Astrocyte of the spinal cord (primary cell): ENCODE results near the gene BAHCC1.
"Not testable (repeated sequence)": the region's sequence is repeated elsewhere in the genome, so short reads cannot be mapped to it uniquely, and the experiment has no call there.

Experiments used
- DNase-seq: peaks from one replicate; pipeline ENCODE4 v3.0.0; 2011; ENCODE audit warnings: low read depth, low spot score
- H3K4me3 ChIP-seq: 2 replicates; pipeline ENCODE4 v1.5.1; 2011; ENCODE audit warnings: low read depth, mild to moderate bottlenecking, low read length, moderate library complexity
- in situ Hi-C: cut with HindIII; loops from 2 replicates; pipeline ENCODE4 v1.10.0; 2017; ENCODE audit warnings: low sequenced_read_pairs
- TF ChIP-seq, protein P1 (sequence below): IDR thresholded peaks from 2 replicates; pipeline ENCODE4 v1.5.1; 2012; ENCODE audit warnings: low read depth, mild to moderate bottlenecking, low read length, inconsistent platforms

BAHCC1 gene

DNA sequence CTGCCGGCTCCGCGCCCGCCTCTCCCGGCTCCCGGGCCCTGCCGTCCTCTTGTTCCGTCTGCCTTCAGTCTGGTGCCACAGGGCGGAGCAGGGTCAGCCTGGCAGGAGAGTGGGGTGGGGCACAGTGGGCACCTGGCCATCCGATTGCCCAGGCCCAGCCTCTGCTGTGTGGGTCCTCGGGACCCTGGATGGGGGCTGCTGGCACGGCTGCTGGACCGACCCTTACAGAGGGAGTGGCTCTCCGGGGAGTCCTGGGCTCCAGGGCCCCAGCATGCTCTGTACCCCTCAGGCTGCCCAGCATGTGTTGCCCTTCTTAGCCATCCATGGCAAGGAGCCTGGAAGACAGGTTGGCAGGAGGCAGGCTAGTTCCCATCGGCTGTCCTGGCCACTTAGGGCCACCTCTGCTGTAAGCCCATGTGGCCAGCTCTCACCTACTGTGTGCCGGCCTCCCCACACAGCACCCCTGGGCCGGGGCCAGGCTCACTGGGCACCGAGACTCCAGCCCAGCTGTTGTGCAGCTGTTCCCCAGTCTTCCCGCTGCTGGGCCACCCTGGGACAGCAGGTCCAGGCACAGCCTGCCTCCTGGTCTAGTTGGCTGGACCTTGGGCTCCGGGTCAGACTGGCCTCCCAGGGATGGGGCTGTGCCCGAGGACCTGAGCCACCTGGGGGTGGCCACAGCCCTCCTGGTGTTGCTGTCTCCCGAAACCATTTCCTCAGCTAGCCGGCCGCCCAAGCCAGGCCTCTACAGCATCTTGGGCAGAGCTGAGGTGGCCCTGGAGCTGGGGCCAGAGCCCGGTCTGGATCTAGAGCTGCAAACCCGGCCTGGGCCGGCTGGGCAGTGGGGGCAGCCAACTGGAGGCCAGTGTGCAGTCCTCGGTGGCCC, 24.9 kb downstream of the BAHCC1 start:
- DNase-seq = no peak
- TF ChIP-seq, protein P1, sequence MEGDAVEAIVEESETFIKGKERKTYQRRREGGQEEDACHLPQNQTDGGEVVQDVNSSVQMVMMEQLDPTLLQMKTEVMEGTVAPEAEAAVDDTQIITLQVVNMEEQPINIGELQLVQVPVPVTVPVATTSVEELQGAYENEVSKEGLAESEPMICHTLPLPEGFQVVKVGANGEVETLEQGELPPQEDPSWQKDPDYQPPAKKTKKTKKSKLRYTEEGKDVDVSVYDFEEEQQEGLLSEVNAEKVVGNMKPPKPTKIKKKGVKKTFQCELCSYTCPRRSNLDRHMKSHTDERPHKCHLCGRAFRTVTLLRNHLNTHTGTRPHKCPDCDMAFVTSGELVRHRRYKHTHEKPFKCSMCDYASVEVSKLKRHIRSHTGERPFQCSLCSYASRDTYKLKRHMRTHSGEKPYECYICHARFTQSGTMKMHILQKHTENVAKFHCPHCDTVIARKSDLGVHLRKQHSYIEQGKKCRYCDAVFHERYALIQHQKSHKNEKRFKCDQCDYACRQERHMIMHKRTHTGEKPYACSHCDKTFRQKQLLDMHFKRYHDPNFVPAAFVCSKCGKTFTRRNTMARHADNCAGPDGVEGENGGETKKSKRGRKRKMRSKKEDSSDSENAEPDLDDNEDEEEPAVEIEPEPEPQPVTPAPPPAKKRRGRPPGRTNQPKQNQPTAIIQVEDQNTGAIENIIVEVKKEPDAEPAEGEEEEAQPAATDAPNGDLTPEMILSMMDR = no peak
- in situ Hi-C loops = no loop called here

DNA sequence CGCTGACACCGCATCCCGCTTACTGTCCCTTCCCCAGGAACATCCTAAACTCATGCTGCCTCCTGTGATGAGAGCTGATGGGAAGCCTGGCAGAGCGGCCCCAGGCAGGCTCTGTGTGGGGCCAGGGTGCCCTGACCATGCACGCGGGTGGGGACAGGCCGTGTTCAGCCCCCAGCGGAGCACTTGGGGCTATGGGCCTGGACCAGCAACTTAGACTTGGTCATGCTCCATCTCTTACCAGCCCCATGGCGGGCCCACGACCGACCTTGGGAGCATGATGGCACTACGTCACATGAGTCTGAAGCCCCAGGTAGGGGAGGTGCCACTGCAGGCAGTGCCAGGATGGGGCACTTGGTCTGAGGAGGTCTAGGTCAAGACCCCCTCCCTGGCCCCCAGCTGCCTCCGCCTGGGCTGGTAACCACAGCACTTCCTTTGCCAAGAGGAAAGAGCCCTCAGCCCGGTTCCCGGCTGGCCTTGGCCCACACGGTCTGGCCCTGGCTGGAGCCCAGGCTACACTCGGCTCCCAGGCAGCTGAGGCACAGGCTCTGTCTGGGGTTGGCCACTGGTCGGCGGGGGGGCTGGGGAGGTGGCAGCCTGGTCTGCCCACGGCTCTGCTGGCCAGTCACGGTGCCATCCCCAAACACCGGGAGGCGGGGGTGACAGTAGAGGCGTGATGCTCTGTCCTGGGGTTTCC, 25.7 kb downstream of the BAHCC1 start:
- H3K4me3 ChIP-seq = no peak overlapping the region
- DNase-seq = peak; percentile 64

More for the DNA sequence above, 24.9 kb downstream of the BAHCC1 start:
- H3K4me3 ChIP-seq = no peak overlapping the region

DNA sequence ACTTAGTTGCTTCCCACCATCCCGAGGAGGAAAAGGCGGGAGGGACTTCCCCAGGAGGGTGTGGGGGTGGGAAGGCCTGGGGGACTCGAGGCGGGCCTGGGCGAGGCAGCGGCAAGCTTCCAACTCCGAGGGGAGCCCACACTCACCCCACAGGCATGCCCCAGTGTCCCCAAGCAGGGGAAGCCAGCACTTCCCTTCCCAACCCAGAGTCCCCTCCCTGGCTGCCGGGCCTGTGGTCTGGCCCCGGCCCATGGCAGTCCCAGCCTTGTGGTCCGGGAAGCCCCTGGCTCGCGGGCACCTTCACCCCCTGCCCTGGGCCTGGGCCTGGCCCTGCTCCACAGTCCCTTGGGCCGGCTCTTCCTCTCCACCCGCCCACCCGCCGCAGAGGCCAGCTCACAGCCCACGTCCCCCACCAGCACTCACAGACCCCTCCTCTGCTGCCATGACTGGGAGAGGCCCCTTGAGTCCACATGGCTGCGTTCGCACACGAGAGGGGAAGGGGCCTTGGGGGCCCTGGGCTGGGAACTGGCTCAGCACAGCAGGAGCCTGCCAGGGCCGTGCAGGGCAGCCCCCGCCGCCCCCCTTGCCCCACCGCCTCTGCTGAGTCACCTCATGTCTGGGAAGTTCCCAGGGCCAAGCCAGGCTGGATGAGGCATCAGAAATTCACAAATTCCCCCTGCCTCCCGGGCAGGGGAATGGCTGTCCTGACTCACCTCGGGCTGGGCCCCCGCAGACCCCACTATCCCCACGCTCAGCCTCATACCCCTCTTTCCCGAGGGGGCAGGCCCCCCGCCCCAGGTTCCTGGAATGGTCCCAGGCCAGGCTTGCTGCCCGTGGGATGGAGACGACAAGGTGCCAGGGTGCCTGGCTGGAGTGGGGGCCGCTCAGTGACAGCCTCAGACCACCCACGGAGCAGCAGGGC, 27.8 kb downstream of the BAHCC1 start:
- TF ChIP-seq, protein P1 = no peak
- DNase-seq = peak; percentile 97
- H3K4me3 ChIP-seq = no peak overlapping the region
- in situ Hi-C loops = no loop called here

More for the DNA sequence above, 25.7 kb downstream of the BAHCC1 start:
- TF ChIP-seq, protein P1 = no peak
- in situ Hi-C loops = no loop called here

DNA sequence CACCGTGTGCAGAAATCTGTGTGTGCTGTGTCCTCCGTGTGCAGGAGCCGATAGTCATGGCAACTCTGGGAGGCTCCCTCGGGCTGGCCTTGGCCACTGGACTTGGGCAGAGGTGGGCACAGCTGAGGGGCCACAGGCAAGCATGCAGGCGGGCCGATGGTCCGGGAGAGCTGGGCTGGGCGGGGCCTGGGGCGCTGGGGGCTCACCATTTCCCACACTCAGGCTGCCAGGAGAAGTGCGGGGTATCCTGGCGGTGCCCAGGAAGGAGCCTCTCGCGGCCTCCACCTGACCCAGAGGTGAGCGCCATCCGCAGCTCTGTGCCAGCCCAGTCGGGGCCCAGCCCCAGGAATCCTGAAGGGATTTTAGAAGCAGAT, 28.4 kb downstream of the BAHCC1 start:
- no peak overlapping the region for H3K4me3 ChIP-seq
- TF ChIP-seq, protein P1 = no peak
- in situ Hi-C loops = no loop called here
- no peak for DNase-seq

DNA sequence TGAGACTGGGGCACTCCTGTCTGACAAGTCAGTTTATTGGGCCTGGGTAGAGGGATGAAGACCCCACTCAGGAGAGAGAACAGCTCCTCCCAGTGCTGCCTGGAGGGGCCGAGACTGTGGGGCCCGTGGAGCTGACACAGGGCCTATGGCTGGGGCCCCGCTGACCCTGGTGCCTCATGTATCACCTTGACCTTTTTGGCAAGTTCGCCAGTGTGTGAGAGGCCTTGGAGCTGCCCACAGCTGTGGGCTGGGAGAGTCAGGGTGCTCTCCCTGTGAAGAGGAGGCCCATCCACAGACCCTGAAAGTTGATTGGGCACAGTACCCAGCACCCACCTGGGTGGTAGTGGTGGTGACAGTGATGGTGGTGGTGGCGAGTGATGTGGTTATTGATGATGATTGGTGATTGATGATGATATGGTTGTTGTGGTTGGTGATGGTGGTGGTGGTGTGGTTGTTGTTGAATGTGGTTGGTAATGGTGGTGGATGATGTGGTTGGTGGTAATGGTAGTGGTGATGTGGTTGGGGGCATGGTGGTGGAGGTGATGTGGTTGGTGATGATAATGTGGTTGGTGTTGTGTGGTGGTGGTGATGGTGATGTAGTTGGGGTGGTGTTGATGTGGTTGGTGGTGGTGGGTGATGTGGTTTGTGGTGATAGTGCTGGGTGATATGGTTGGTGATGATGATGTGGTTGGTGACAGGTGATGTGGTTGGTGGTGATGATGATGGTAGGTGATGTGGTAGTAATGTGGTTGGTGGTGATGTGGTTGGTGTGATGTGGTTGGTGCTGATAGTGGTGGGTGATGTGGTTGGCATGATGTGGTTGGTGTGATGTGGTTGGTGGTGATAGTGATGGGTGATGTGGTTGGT, 29.1 kb downstream of the BAHCC1 start:
- in situ Hi-C loops = no loop called here
- TF ChIP-seq, protein P1 = no peak
- DNase-seq = no peak
- no peak overlapping the region for H3K4me3 ChIP-seq

DNA sequence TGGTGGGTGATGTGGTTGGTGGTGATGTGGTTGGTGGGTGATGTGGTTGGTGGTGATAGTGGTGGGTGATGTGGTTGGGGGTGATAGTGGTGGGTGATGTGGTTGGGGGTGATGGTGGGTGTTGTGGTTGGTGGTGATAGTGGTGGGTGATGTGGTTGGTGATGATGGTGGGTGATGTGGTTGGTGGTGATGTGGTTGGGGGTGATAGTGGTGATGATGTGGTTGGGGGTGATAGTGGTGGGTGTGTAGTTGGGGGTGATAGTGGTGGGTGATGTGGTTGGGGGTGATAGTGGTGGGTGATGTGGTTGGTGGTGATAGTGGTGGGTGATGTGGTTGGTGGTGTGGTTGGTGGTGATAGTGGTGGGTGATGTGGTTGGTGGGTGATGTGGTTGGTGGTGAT, 29.8 kb downstream of the BAHCC1 start:
- DNase-seq, H3K4me3 ChIP-seq, in situ Hi-C loops: not testable (repeated sequence)

DNA sequence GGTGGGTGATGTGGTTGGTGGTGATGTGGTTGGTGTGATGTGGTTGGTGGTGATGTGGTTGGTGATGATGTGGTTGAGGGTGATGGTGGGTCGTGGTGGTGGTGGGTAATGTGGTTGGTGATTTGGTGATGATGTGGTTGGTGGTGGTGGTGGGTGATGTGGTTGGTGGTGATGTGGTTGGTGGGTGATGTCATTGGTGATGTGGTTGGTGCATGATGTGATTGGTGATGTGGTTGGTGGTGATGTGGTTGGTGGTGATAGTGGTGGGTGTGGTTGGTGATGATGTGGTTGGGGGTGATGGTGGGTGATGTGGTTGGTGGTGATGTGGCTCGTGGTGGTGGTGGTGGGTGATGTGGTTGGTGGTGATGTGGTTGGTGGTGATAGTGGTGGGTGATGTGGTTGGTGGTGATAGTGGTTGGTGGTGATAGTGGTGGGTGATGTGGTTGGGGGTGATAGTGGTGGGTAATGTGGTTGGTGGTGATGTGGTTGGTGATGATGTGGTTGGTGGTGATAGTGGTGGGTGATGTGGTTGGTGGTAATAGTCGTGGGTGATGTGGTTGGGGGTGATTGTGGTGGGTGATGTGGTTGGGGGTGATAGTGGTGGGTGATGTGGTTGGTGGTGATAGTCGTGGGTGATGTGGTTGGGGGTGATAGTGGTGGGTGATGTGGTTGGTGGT, 30.6 kb downstream of the BAHCC1 start:
- in situ Hi-C loops, DNase-seq, H3K4me3 ChIP-seq: not testable (repeated sequence)
